ENCODE data around the gene RALGAPA2. TPM values are rescaled to one million over a fixed set of nuclear protein-coding genes. Genes with fewer than 3 reads are reported as not detected.

Gene RALGAPA2
- total RNA-seq, 1 donor from 2014 or later = 88.9 TPM

- Histone ChIP-seq H3K4me3 (no peak overlapping the region), H3K27me3 (no peaks in the 10 kb centered on the region), H3K4me1 (peaks cover 9% of the 10 kb centered on the region), H3K27ac (no peak overlapping the region), H3K36me3 (peaks cover 8% of the 10 kb centered on the region), H3K9me3 (no peaks in the 10 kb centered on the region)
- no peak for TF ChIP-seq CTCF (IDR thresholded peaks at IDR 0.05)
- peak; percentile 64 for ATAC-seq
- no peak for DNase-seq
- intact Hi-C loops (cut with DNase I) = no loop called here
These were observed 301.8 kb downstream of the RALGAPA2 start for GRCh38 chr20:20410678-20411077.

GRCh38 chr20:20409331-20409730 lies 303.1 kb downstream of the RALGAPA2 start:
- no peak for DNase-seq
- peaks cover 8% of the 10 kb centered on the region for H3K36me3 ChIP-seq
- H3K27ac ChIP-seq = no peak overlapping the region
- H3K9me3 ChIP-seq = no peaks in the 10 kb centered on the region
- no peak for TF ChIP-seq CTCF (IDR thresholded peaks at IDR 0.05)
- peaks cover 9% of the 10 kb centered on the region for H3K4me1 ChIP-seq
- H3K27me3 ChIP-seq = no peaks in the 10 kb centered on the region
- intact Hi-C loops (cut with DNase I) = no loop called here
- H3K4me3 ChIP-seq = no peak overlapping the region
- no peak for ATAC-seq

- Histone ChIP-seq H3K27ac (no peak overlapping the region), H3K9me3 (no peaks in the 10 kb centered on the region), H3K36me3 (peaks cover 9% of the 10 kb centered on the region), H3K4me3 (no peak overlapping the region), H3K27me3 (no peaks in the 10 kb centered on the region), H3K4me1 (peaks cover 9% of the 10 kb centered on the region)
- DNase-seq = no peak
- ATAC-seq = no peak
- intact Hi-C loops (cut with DNase I) = no loop called here
- TF ChIP-seq CTCF (IDR thresholded peaks at IDR 0.05) = no peak
These were observed 304.3 kb downstream of the RALGAPA2 start for GRCh38 chr20:20407891-20408805.

GRCh38 chr20:20406306-20406705 lies 306.1 kb downstream of the RALGAPA2 start:
- ATAC-seq = no peak
- DNase-seq = no peak
- H3K4me1 ChIP-seq = peaks cover 8% of the 10 kb centered on the region
- no peaks in the 10 kb centered on the region for H3K9me3 ChIP-seq
- no peak for TF ChIP-seq CTCF (IDR thresholded peaks at IDR 0.05)
- no peak overlapping the region for H3K27ac ChIP-seq
- H3K27me3 ChIP-seq = no peaks in the 10 kb centered on the region
- H3K36me3 ChIP-seq = peaks cover 15% of the 10 kb centered on the region
- intact Hi-C loops (cut with DNase I) = no loop called here
- no peak overlapping the region for H3K4me3 ChIP-seq

- Histone ChIP-seq H3K4me1 (peaks cover under 1% of the 10 kb centered on the region), H3K4me3 (no peak overlapping the region), H3K27ac (no peak overlapping the region), H3K27me3 (no peaks in the 10 kb centered on the region), H3K9me3 (no peaks in the 10 kb centered on the region), H3K36me3 (peaks cover 15% of the 10 kb centered on the region)
- TF ChIP-seq CTCF (IDR thresholded peaks at IDR 0.05) = no peak
- no peak for DNase-seq
- intact Hi-C loops (cut with DNase I) = no loop called here
- ATAC-seq = no peak
These were observed 306.8 kb downstream of the RALGAPA2 start for GRCh38 chr20:20405623-20406022.
